HG03066 (cell line): ENCODE results near the gene EFCC1.
"Not testable (repeated sequence)": the region's sequence is repeated elsewhere in the genome, so short reads cannot be mapped to it uniquely, and the experiment has no call there.

Experiments
- ATAC-seq: cut with Tn5 transposase; IDR thresholded peaks from one replicate; pipeline ENCODE4 v1.9.1; 2021; ENCODE audit warnings: low read depth; ENCODE audit not compliant: unreplicated experiment

The EFCC1 gene

DNA sequence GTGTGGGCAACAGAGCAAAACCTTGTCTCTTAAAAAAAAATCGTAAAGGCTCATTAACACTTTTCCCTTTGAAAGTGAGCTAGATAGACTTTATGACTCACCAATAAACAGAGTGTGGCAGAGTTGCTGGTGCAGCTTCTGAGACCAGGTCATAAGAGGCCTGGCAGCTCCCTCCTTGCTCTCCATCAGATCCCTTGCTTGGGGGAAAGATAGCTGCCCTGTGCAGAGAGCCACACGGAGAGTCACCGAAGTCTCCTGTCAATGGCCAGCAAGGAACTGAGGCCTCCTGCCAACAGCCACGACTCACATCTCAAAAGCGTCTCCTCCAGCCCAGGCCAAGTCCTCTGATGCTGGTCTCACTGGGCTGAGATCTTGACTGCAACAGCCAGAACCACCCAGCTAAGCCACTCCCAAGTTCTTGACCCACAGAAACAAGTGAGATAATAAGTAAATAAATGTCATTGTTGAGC is 50.8 kb downstream of the EFCC1 start:
- ATAC-seq, result no peak

DNA sequence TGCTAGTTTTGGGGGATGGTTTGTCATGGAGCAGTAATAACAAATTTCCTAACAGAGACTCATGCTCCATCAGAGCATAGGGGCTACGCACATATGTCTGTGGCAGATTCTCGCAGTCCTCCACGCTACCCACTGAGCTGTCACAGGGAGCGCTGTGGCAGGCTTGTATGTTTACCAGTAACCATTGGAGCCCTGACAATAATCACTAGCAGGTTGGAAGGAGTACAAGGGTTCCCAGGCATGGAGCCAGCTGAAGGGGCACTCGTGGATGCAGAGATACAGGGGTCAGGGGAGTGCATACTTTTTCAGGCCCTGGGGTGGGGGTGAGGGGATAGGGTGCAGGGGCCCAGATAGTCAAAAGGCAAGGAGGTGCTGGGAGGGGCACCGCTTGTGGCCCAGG is 51.6 kb downstream of the EFCC1 start:
- no peak for ATAC-seq

- no peak for ATAC-seq
Observed at GRCh38 chr3:129054605-129055104, 53.6 kb downstream of the EFCC1 start.

- ATAC-seq, result no peak
Observed at GRCh38 chr3:129056451-129057173, 55.5 kb downstream of the EFCC1 start.

- ATAC-seq, result no peak
Observed at GRCh38 chr3:129057249-129057648, 56.1 kb downstream of the EFCC1 start.

GRCh38 chr3:129058441-129059200 is 57.5 kb downstream of the EFCC1 start:
- no peak for ATAC-seq

GRCh38 chr3:129059311-129059958 is 58.3 kb downstream of the EFCC1 start:
- no peak for ATAC-seq

DNA sequence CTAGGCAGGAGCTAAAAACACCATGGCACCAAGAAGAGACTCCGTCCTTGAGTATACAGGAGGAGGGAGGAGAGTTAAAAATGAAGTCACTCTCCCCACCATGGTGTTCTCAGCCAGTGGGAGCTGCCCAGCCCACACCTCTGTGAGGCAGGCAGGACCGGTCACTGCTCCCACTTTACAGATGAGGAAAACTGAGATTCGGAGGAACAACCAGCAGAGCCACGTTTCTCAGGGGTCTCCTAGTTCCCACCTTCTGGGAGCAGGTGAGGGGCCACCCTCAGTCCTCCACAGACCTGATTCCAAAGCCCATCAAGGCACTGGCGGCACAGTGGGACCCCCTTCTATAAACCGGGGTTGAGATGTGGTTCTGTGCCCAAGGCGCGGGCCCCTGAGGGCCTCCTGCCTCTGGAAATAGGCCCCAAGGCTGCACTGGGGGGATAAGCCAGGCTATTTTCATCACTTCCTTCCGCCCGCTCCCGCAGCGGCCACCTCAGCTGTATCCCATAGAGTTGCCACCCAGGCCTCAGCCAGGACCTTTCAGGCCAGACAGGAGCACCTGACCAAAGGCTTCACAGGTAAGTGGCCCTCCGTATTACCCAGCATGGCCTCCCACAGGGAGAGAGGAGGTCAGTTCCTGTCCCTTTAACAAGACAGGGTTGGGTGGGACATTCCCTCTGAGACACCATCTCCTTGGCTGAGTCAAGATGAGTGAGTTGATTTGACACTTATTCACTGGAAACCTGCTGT is 59.3 kb downstream of the EFCC1 start, which contains the start of gene GP9:
TSS of gene GP9 (plus strand) at position 504 of the 747 bp plus-strand sequence. CDS start 961 bp downstream, outside the sequence.
- ATAC-seq, result no peak

DNA sequence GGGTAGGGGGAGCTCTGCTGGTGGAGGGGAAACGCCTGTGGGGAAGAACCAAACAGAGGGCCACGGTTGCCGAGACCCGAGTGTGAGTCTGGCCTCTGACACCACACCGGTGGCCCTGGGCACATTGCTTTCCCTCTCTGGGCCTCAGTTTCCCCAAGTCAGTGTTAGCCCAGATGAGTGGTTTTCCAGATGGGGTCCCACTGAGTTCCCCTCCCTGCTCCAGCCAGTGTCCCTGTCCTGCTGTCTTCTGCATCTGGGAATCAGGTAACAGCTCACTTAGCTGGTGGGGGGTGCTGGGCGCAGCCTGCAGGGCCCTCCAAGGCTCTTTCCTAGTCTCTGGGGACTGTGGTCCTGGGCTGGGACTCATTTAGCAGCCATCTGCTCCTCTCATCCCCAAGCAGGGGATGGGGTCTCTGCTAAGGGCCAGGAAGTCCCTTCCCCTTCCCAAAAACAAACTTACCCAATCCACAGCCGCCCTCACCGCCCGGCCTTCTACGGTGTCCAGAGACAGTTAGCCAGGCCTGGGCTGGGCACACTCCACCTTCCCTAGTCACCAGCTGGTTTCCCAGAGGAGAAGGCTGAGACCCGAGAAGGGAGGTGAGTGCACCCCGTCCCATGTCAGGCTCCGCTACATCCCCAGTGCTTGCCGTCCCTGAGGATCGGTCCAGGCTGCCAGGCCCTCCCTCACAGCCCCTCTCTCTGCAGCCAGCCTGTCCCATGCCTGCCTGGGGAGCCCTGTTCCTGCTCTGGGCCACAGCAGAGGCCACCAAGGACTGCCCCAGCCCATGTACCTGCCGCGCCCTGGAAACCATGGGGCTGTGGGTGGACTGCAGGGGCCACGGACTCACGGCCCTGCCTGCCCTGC is 60.2 kb downstream of the EFCC1 start:
- ATAC-seq, result no peak

DNA sequence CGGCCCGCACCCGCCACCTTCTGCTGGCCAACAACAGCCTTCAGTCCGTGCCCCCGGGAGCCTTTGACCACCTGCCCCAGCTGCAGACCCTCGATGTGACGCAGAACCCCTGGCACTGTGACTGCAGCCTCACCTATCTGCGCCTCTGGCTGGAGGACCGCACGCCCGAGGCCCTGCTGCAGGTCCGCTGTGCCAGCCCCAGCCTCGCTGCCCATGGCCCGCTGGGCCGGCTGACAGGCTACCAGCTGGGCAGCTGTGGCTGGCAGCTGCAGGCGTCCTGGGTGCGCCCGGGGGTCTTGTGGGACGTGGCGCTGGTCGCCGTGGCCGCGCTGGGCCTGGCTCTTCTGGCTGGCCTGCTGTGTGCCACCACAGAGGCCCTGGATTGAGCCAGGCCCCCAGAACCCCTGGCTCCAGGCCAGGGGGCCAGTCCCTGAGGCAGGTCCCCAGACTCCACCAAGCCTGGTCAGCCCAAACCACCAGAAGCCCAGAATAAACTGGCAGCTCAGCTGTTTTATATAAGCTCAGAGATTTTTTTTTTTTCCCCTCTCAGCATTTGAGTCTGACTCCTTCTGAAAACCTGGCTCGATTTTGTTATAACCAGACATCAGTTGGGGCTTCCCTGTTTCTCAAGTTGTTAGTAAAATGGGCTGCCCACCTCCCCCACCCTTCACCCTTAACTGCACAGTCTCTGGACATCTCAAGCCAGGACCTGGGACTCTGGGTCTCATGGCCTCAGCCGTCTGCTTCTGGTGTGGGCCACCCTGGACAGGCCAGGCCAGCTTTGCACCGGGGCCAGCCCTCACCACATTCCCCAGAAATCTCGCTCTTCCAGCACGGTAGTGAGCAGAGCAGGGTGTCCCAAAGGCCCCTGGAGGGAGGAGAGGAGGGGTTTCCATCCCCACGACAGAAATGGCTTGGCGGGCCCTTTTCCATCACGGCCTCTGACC is 61.1 kb downstream of the EFCC1 start:
- ATAC-seq, result no peak

- ATAC-seq, result no peak
Observed at GRCh38 chr3:129063091-129063640, 62.1 kb downstream of the EFCC1 start.

GRCh38 chr3:129063841-129064482 is 62.9 kb downstream of the EFCC1 start:
- ATAC-seq, result no peak

GRCh38 chr3:129065016-129065719 is 64.1 kb downstream of the EFCC1 start:
- no peak for ATAC-seq

- no peak for ATAC-seq
Observed at GRCh38 chr3:129065720-129066073, 64.6 kb downstream of the EFCC1 start.

DNA sequence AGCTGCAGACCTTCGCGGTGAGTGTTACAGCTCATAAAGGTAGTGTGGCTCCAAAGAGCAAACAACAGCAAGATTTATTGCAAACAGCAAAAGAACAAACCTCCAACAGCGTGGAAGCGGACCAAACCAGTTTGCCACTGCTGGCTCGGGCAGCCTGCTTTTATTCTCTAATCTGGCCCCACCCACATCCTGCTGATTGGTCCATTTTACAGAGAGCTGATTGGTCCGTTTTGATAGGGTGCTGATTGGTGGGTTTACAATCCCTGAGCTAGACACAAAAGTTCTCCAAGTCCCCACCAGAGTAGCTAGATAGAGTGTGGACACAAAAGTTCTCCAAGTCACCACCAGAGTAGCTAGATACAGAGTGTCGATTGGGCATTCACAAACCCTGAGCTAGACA is 66.6 kb downstream of the EFCC1 start:
- ATAC-seq, result not testable (repeated sequence)

DNA sequence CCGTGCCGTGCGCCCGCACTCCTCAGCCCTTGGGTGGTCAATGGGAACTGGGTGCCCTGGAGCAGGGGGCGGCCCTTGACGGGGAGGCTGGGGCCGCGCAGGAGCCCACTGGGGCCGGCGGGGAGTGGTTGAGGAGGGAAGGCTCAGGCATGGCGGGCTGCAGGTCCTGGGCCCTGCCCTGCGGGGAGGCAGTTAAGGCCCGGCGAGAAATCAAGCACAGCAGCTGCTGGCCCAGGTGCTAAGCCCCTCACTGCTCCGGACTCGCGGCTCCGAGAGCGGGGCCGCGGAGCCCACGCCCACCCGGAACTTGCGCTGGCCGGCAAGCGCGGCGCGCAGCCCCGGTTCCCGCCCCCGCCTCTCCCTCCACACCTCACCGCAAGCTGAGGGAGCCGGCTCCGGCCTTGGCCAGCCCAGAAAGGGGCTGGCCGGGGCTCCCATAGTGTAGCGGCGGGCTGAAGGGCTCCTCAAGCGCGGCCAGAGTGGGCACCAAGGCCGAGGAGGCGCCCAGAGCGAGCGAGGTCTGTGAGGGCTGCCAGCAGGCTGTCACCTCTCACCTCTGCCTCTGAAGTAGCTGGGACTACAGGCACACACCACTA is 67.3 kb downstream of the EFCC1 start:
- no peak for ATAC-seq
